Fibroblast of skin of left quadriceps (primary cell): Measurements from ENCODE around the gene LBHD2.

ENCODE experiments used
- DNase-seq, 2 experiments: peaks; one replicate each; pipeline ENCODE4 v3.0.0-alpha.2; 2013; ENCODE audit warnings: low read depth in 2 of 2

Gene LBHD2

GRCh38 chr14:103068351-103069073 lies 15.5 kb upstream of the LBHD2 start:
- DNase-seq = no peak

GRCh38 chr14:103070263-103070885 lies 13.6 kb upstream of the LBHD2 start:
- DNase-seq = no peak

- DNase-seq = no peak
Observed at GRCh38 chr14:103070971-103071542, 13.0 kb upstream of the LBHD2 start.

GRCh38 chr14:103071544-103072251 lies 12.3 kb upstream of the LBHD2 start:
- DNase-seq = no peak

GRCh38 chr14:103072595-103073366 lies 11.2 kb upstream of the LBHD2 start:
- DNase-seq = no peak

- no peak for DNase-seq
Observed at GRCh38 chr14:103073367-103073875, 10.6 kb upstream of the LBHD2 start.

GRCh38 chr14:103073876-103074728 lies 9.9 kb upstream of the LBHD2 start:
- no peak for DNase-seq

- no peak for DNase-seq
Observed at GRCh38 chr14:103074729-103075367, 9.2 kb upstream of the LBHD2 start.

- DNase-seq = peak; percentile 37
Observed at GRCh38 chr14:103078420-103078749, 5.6 kb upstream of the LBHD2 start.

- no peak for DNase-seq
Observed at GRCh38 chr14:103078860-103079587, 5.0 kb upstream of the LBHD2 start.

- no peak for DNase-seq
Observed at GRCh38 chr14:103081951-103082350, 2.1 kb upstream of the LBHD2 start.

- DNase-seq = no peak
Observed at GRCh38 chr14:103085106-103086091, 1.4 kb downstream of the LBHD2 start.

GRCh38 chr14:103086771-103087342 lies 2.8 kb downstream of the LBHD2 start:
- no peak for DNase-seq

GRCh38 chr14:103087343-103087835 lies 3.4 kb downstream of the LBHD2 start:
- no peak for DNase-seq

GRCh38 chr14:103088921-103089320 lies 4.9 kb downstream of the LBHD2 start:
- DNase-seq = no peak

- no peak for DNase-seq
Observed at GRCh38 chr14:103089386-103090335, 5.7 kb downstream of the LBHD2 start.
